ENCODE results near the gene TRIM24.

GRCh38 chr7:138590154-138590553, 130.1 kb downstream of the TRIM24 start:
- TF ChIP-seq ZNF274 (IDR thresholded peaks at IDR 0.05; ENCODE audit: low read depth, low read length) (no peak), YY1 (IDR thresholded peaks at IDR 0.05; ENCODE audit: insufficient read depth, insufficient read length) (no peak), SUZ12 (IDR thresholded peaks at IDR 0.05; ENCODE audit: extremely low read depth, insufficient read depth, insufficient read length) (no peak)

All from NT2/D1 (cell line).